SK-N-SH treated with all-trans-retinoic acid at 6 μM for 48 hours (cell line): ENCODE data around the gene AEBP1.

Source experiments
- BACH2 ChIP-seq: fragments of 250-450 bp; sonication (Bioruptor Pico); IDR thresholded peaks from 2 replicates; pipeline ENCODE4 v1.9.0; 2021; ENCODE audit warnings: mild to moderate bottlenecking, borderline replicate concordance
- ISL1 ChIP-seq: fragments of 250-450 bp; sonication (Bioruptor Pico); IDR thresholded peaks from 2 replicates; pipeline ENCODE4 v2.1.2; 2022; ENCODE audit warnings: mild to moderate bottlenecking, moderate library complexity
- OSR1 ChIP-seq: fragments of 250-450 bp; sonication (Bioruptor Pico); IDR thresholded peaks from 2 replicates; pipeline ENCODE4 v1.8.0; 2022; ENCODE audit warnings: moderate library complexity, mild to moderate bottlenecking, inconsistent platforms
- PPARA ChIP-seq: fragments of 250-450 bp; sonication (Bioruptor Pico); IDR thresholded peaks from 2 replicates; pipeline ENCODE4 v1.5.0; 2020; ENCODE audit warnings: mild to moderate bottlenecking, borderline replicate concordance
- RARB ChIP-seq: fragments of 250-450 bp; sonication (Bioruptor Pico); IDR thresholded peaks from 2 replicates; pipeline ENCODE4 v1.8.0; 2021; ENCODE audit warnings: mild to moderate bottlenecking, moderate library complexity
- SNAI2 ChIP-seq: fragments of 250-450 bp; sonication (Bioruptor Pico); IDR thresholded peaks from 2 replicates; pipeline ENCODE4 v1.5.0; 2020; ENCODE audit warnings: mild to moderate bottlenecking, moderate library complexity
- TCF4 ChIP-seq: fragments of 250-450 bp; sonication (Bioruptor Pico); IDR thresholded peaks from 2 replicates; pipeline ENCODE4 v1.8.0; 2021; ENCODE audit warnings: mild to moderate bottlenecking, moderate library complexity, borderline replicate concordance
- TOX ChIP-seq: fragments of 250-450 bp; sonication (Bioruptor Pico); IDR thresholded peaks from 2 replicates; pipeline ENCODE4 v1.8.0; 2021; ENCODE audit warnings: mild to moderate bottlenecking, moderate library complexity, borderline replicate concordance
- ZNF70 ChIP-seq: fragments of 450-650 bp; formaldehyde crosslinking; IDR thresholded peaks from 2 replicates; pipeline ENCODE4 v1.5.0; 2020; ENCODE audit warnings: mild to moderate bottlenecking, moderate library complexity
- TF ChIP-seq, protein P1 (sequence below): fragments of 250-450 bp; sonication (Bioruptor Pico); IDR thresholded peaks from 2 replicates; pipeline ENCODE4 v1.8.0; 2020; ENCODE audit warnings: mild to moderate bottlenecking, moderate library complexity, borderline replicate concordance
- TF ChIP-seq, protein P2 (sequence below): fragments of 250-450 bp; sonication (Bioruptor Pico); IDR thresholded peaks from 2 replicates; pipeline ENCODE4 v1.5.1; 2020; ENCODE audit warnings: low read depth, mild to moderate bottlenecking, moderate library complexity

GRCh38 chr7:44132039-44132438, 27.9 kb downstream of the AEBP1 start:
- TF ChIP-seq, protein P1, sequence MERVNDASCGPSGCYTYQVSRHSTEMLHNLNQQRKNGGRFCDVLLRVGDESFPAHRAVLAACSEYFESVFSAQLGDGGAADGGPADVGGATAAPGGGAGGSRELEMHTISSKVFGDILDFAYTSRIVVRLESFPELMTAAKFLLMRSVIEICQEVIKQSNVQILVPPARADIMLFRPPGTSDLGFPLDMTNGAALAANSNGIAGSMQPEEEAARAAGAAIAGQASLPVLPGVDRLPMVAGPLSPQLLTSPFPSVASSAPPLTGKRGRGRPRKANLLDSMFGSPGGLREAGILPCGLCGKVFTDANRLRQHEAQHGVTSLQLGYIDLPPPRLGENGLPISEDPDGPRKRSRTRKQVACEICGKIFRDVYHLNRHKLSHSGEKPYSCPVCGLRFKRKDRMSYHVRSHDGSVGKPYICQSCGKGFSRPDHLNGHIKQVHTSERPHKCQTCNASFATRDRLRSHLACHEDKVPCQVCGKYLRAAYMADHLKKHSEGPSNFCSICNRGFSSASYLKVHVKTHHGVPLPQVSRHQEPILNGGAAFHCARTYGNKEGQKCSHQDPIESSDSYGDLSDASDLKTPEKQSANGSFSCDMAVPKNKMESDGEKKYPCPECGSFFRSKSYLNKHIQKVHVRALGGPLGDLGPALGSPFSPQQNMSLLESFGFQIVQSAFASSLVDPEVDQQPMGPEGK (CRISPR knock-in tag) = no peak
- TF ChIP-seq OSR1 (no peak), TCF4 (CRISPR knock-in tag) (no peak), ZNF70 (no peak), SNAI2 (no peak), RARB (CRISPR knock-in tag) (no peak), TOX (CRISPR knock-in tag) (no peak), ISL1 (CRISPR knock-in tag) (no peak; the same call in 1 of the 2 replicates), BACH2 (no peak), PPARA (CRISPR knock-in tag) (no peak)
- TF ChIP-seq, protein P2, sequence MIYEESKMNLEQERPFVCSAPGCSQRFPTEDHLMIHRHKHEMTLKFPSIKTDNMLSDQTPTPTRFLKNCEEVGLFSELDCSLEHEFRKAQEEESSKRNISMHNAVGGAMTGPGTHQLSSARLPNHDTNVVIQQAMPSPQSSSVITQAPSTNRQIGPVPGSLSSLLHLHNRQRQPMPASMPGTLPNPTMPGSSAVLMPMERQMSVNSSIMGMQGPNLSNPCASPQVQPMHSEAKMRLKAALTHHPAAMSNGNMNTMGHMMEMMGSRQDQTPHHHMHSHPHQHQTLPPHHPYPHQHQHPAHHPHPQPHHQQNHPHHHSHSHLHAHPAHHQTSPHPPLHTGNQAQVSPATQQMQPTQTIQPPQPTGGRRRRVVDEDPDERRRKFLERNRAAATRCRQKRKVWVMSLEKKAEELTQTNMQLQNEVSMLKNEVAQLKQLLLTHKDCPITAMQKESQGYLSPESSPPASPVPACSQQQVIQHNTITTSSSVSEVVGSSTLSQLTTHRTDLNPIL (CRISPR knock-in tag) = no peak
